ENCODE results near the gene SRCIN1.
"Not testable (repeated sequence)": the region's sequence is repeated elsewhere in the genome, so short reads cannot be mapped to it uniquely, and the experiment has no call there.

- TF ChIP-seq PPARA (CRISPR knock-in tag; IDR thresholded peaks at IDR 0.05; ENCODE audit: borderline replicate concordance); GLIS3 (CRISPR knock-in tag; IDR thresholded peaks at IDR 0.05); CREB5 (CRISPR knock-in tag; IDR thresholded peaks at IDR 0.05; ENCODE audit: low read depth); BACH2 (CRISPR knock-in tag; IDR thresholded peaks at IDR 0.05; ENCODE audit: borderline replicate concordance); OSR1 (CRISPR knock-in tag; IDR thresholded peaks at IDR 0.05); TCF4 (CRISPR knock-in tag; IDR thresholded peaks at IDR 0.05; ENCODE audit: borderline replicate concordance); ESRRG (CRISPR knock-in tag; IDR thresholded peaks at IDR 0.05); ZNF70 (CRISPR knock-in tag; IDR thresholded peaks at IDR 0.05); RARB (CRISPR knock-in tag; IDR thresholded peaks at IDR 0.05): not testable (repeated sequence)
- TF ChIP-seq, protein P1, sequence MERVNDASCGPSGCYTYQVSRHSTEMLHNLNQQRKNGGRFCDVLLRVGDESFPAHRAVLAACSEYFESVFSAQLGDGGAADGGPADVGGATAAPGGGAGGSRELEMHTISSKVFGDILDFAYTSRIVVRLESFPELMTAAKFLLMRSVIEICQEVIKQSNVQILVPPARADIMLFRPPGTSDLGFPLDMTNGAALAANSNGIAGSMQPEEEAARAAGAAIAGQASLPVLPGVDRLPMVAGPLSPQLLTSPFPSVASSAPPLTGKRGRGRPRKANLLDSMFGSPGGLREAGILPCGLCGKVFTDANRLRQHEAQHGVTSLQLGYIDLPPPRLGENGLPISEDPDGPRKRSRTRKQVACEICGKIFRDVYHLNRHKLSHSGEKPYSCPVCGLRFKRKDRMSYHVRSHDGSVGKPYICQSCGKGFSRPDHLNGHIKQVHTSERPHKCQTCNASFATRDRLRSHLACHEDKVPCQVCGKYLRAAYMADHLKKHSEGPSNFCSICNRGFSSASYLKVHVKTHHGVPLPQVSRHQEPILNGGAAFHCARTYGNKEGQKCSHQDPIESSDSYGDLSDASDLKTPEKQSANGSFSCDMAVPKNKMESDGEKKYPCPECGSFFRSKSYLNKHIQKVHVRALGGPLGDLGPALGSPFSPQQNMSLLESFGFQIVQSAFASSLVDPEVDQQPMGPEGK (CRISPR knock-in tag; IDR thresholded peaks at IDR 0.05; ENCODE audit: borderline replicate concordance), result not testable (repeated sequence)
Measured at GRCh38 chr17:38485681-38486298, 120.0 kb downstream of the SRCIN1 start.

All from SK-N-SH treated with all-trans-retinoic acid at 6 μM for 48 hours (cell line).